ENCODE data around the gene HS6ST3.
A peak's percentile ranks its signal among the peaks of the same experiment; 100 is the strongest.
"Not testable (repeated sequence)": the region's sequence is repeated elsewhere in the genome, so short reads cannot be mapped to it uniquely, and the experiment has no call there.

Gene HS6ST3

GRCh38 chr13:96730676-96731075, 640.8 kb downstream of the HS6ST3 start:
- DNase-seq (ENCODE audit: low spot score) = no peak

GRCh38 chr13:96734499-96734898, 644.6 kb downstream of the HS6ST3 start:
- DNase-seq (ENCODE audit: low spot score) = no peak

- DNase-seq (ENCODE audit: low spot score) = no peak
These were observed 651.9 kb downstream of the HS6ST3 start for GRCh38 chr13:96741779-96742178.

- DNase-seq (ENCODE audit: low spot score) = no peak
These were observed 653.6 kb downstream of the HS6ST3 start for GRCh38 chr13:96743296-96744089.

GRCh38 chr13:96744367-96745331, 654.7 kb downstream of the HS6ST3 start:
- DNase-seq (ENCODE audit: low spot score) = no peak

- no peak for DNase-seq (ENCODE audit: low spot score)
These were observed 657.0 kb downstream of the HS6ST3 start for GRCh38 chr13:96746886-96747285.

GRCh38 chr13:96749825-96750224, 659.9 kb downstream of the HS6ST3 start:
- no peak for DNase-seq (ENCODE audit: low spot score)

- DNase-seq (ENCODE audit: low spot score) = no peak
These were observed 661.2 kb downstream of the HS6ST3 start for GRCh38 chr13:96751089-96751488.

GRCh38 chr13:96762876-96763275, 673.0 kb downstream of the HS6ST3 start:
- no peak for DNase-seq (ENCODE audit: low spot score)

GRCh38 chr13:96766306-96766705, 676.4 kb downstream of the HS6ST3 start:
- DNase-seq (ENCODE audit: low spot score) = no peak

- no peak for DNase-seq (ENCODE audit: low spot score)
These were observed 678.6 kb downstream of the HS6ST3 start for GRCh38 chr13:96768524-96768923.

- no peak for DNase-seq (ENCODE audit: low spot score)
These were observed 680.0 kb downstream of the HS6ST3 start for GRCh38 chr13:96769874-96770273.

GRCh38 chr13:96771486-96772367, 681.8 kb downstream of the HS6ST3 start:
- no peak for DNase-seq (ENCODE audit: low spot score)

- no peak for DNase-seq (ENCODE audit: low spot score)
These were observed 682.5 kb downstream of the HS6ST3 start for GRCh38 chr13:96772426-96772825.

- not testable (repeated sequence) for DNase-seq (ENCODE audit: low spot score)
These were observed 688.4 kb downstream of the HS6ST3 start for GRCh38 chr13:96778302-96778701.

GRCh38 chr13:96779691-96780090, 689.8 kb downstream of the HS6ST3 start:
- DNase-seq (ENCODE audit: low spot score) = no peak

- DNase-seq (ENCODE audit: low spot score) = no peak
These were observed 690.2 kb downstream of the HS6ST3 start for GRCh38 chr13:96780105-96780504.

GRCh38 chr13:96781141-96781540, 691.2 kb downstream of the HS6ST3 start:
- no peak for DNase-seq (ENCODE audit: low spot score)

GRCh38 chr13:96782186-96782585, 692.3 kb downstream of the HS6ST3 start:
- DNase-seq (ENCODE audit: low spot score) = no peak

GRCh38 chr13:96783057-96783456, 693.1 kb downstream of the HS6ST3 start:
- DNase-seq (ENCODE audit: low spot score) = peak; percentile 3

- DNase-seq (ENCODE audit: low spot score) = peak; percentile 55
These were observed 693.6 kb downstream of the HS6ST3 start for GRCh38 chr13:96783511-96783910.

- DNase-seq (ENCODE audit: low spot score) = no peak
These were observed 696.1 kb downstream of the HS6ST3 start for GRCh38 chr13:96785986-96786385.
